Right ventricle myocardium superior (tissue), 1 donor: Measurements from ENCODE around the gene SETD1A. TPM values are rescaled to one million over a fixed set of nuclear protein-coding genes. Genes with fewer than 3 reads are reported as not detected.

Experiments
- ATAC-seq: fragments of 200-7000 bp; cut with Tn5 transposase; one replicate; pipeline ENCODE4 v1.9.1; 2020; ENCODE audit warnings: mild to moderate bottlenecking; ENCODE audit not compliant: poor library complexity
- DNase-seq: peaks from one replicate; pipeline ENCODE4 v3.0.0-alpha.2; 2020
- intact Hi-C: fragments of 100-400 bp; cut with DNase I; formaldehyde crosslinking; loops from one replicate; pipeline ENCODE4 v1.11.2; 2022
- total RNA-seq: library from RNA; stranded (reverse); fragmentation: NEBNext Ultra II Directional; extraction: Animal tissue kit (Norgen Biotek cat#: 25700); gene quantifications from one replicate; pipeline ENCODE4 v1.2.1, GENCODE V29; 2021
- donor health status: DM: no; HTN: yes; CAD: no; lungs with severe emphysema.

The SETD1A gene
- total RNA-seq, 1 donor from 2014 or later, result 6.9 TPM

DNA sequence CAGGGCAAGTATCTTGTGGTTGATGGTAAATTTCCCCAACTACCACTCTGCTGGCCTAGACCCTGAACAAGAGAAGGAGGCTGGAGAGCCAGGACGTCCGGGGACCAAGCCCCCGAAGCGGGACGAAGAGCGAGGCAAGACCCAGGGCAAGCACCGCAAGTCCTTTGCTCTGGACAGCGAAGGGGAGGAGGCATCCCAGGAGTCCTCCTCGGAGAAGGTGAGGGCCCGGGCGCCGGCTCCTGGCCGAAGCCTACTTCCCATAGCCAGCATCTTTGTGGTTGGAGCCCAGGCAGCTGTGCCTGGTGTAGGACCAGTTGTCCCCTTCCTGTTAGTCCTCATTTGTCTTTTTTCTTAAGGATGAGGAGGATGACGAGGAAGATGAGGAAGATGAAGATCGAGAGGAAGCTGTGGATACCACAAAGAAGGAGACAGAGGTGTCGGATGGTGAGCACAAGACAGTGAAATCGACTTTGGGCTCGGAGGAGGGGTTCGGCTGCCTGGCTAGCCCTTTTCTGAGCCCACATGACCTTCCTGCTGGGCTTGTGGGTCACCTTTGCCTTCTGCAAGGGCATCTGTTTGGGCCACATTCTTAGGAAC lies 11.8 kb downstream of the SETD1A start:
- no peak for DNase-seq
- intact Hi-C loops, result no loop called here
- no peak for ATAC-seq

DNA sequence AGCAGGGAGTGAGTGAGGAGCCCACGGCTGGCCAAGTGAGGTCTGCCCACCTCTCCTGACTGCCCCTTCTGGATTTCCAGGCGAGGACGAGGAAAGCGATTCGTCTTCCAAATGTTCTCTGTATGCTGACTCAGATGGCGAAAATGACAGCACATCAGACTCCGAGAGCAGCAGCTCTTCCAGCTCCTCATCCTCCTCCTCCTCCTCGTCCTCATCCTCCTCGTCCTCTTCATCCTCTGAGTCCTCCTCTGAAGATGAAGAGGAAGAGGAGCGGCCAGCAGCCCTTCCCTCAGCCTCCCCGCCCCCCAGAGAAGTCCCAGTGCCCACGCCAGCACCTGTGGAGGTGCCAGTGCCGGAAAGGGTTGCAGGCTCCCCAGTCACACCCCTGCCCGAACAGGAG lies 13.7 kb downstream of the SETD1A start:
- intact Hi-C loops, result no loop called here

DNA sequence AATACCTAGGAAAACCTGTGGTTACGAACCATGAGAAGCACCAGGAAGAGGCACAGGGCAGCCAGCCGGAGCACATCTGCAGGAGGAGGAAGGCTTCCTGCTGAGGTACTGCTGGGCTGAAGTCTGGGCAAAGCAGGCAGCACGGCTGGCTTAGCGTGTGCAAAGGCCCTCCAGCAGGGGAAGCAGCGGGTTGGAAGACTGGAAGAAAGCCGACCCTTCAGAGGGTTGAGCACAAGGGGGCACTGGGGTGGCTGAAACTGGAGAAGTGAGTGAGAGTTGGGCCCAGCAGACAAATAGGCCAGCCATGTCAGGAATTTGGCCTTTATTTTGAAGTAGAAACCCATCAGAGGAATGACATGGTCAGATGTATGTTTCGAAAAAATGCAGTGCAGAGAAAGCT lies 15.3 kb downstream of the SETD1A start:
- intact Hi-C loops, result no loop called here

More for the DNA sequence above, 13.7 kb downstream of the SETD1A start:
- ATAC-seq (no peak), DNase-seq (no peak)

DNA sequence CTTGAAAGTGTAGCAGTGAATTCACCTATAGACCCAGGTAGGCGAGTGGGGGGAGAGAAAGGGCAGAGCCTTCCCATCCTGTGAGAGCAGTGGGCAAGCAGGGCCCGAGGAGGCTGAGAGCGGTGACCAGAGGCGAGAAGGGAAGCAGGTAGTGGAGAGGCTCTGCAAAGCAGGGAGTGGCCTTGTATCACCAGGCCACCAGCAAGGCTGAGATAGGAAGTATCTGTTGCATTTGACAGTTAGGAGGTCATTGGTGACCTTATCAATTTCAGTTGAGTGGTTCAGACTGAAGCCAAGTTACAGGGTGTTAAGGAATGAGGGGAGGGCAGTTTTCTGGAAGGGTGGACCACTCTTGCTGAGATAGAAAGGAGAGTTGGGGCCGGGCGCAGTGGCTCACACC lies 16.8 kb downstream of the SETD1A start:
- no peak for ATAC-seq

More for the DNA sequence above, 15.3 kb downstream of the SETD1A start:
- ATAC-seq (no peak), DNase-seq (no peak)

DNA sequence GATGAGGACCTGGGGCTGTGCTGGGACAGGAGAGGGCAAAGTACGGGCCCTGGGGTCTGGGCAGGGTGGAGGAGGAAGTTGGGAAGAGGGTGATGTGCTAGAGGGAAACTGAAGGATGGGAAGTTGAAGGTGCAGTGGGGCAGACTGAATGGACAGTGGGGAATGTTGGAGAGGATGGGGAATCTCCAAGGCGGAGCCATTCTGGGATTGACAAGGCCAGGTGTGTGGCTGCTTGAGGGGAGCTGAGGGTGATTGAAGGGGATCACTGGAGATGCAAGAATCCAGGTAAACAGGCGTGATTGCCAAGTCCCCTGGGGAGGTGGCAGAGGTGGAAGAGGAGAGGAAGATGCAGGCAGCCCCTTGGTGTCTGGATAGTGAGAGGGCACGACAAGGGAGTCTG lies 18.9 kb downstream of the SETD1A start:
- DNase-seq (no peak), ATAC-seq (no peak)
- intact Hi-C loops, result no loop called here

More for the DNA sequence above, 16.8 kb downstream of the SETD1A start:
- no peak for DNase-seq
- intact Hi-C loops, result no loop called here

DNA sequence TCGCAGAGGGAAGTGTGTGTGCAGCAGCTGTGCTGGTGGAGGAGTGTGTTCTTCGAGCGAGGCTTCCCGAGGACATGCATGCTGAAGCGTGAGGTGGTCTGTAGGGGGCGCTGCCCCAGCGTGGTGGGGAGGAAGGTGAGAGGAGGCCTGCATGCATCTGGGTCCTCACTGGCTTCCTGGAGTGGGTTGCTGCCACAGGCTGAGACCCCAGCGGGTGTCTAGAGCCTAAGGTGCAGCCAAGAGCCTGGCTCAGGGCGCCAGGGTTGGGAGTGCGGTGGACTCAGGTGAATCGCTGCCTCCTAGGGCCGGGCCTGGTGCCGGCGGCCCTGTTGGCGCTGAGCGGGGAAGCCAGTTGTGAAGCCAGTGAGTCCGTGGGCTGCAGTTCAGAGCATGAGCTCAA lies 19.9 kb downstream of the SETD1A start:
- intact Hi-C loops, result no loop called here
- ATAC-seq (no peak), DNase-seq (no peak)

DNA sequence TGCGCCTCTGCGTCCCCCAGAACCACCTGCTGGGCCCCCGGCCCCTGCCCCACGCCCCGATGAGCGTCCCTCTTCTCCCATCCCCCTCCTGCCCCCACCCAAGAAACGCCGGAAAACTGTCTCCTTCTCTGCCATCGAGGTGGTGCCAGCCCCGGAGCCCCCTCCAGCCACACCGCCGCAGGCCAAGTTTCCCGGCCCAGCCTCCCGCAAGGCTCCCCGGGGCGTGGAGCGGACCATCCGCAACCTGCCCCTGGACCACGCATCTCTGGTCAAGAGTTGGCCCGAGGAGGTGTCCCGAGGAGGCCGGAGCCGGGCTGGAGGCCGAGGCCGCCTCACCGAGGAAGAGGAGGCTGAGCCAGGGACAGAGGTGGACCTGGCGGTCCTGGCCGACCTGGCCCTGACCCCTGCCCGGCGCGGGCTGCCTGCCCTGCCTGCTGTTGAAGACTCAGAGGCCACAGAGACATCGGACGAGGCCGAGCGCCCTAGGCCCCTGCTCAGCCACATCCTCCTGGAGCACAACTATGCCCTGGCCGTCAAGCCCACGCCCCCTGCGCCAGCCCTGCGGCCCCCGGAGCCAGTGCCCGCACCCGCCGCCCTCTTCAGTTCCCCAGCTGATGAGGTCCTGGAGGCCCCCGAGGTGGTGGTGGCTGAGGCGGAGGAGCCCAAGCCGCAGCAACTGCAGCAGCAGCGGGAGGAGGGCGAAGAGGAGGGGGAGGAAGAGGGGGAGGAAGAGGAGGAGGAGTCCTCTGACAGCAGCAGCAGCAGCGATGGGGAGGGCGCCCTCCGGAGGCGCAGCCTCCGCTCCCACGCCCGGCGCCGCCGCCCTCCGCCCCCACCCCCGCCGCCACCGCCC lies 21.8 kb downstream of the SETD1A start:
- ATAC-seq (no peak), DNase-seq (no peak)
- intact Hi-C loops, result loop anchor here (10.0 kb wide), 2 partner anchors 165 to 885 kb away; no protein-coding TSS in a partner anchor

DNA sequence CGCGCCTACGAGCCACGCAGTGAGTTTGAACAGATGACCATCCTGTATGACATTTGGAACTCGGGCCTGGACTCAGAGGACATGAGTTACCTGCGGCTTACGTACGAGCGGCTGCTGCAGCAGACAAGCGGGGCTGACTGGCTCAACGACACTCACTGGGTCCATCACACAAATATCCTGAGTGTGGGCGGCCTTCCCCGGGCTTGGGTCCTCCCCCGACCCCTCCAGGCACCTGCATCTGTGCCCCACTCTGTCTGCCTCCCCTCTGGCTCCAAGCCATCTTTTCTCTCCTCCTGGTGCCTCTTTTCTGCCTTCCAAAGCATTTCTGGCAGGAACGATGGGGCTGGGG lies 22.4 kb downstream of the SETD1A start:
- DNase-seq (no peak), ATAC-seq (no peak)
- intact Hi-C loops, result loop anchor here (10.0 kb wide), 2 partner anchors 165 to 885 kb away; no protein-coding TSS in a partner anchor

DNA sequence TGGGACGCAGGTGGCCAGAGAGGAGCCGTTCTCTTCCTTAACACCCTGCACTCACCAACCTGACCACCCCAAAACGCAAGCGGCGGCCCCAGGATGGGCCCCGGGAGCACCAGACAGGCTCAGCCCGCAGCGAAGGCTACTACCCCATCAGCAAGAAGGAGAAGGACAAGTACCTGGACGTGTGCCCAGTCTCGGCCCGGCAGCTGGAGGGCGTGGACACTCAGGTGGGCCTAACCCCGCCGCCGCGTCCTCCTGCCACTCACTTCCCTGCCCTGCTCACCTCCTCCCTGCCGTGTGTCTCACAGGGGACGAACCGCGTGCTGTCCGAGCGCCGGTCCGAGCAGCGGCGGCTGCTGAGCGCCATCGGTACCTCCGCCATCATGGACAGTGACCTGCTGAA lies 22.9 kb downstream of the SETD1A start:
- ATAC-seq, result no peak
- DNase-seq, result no peak

DNA sequence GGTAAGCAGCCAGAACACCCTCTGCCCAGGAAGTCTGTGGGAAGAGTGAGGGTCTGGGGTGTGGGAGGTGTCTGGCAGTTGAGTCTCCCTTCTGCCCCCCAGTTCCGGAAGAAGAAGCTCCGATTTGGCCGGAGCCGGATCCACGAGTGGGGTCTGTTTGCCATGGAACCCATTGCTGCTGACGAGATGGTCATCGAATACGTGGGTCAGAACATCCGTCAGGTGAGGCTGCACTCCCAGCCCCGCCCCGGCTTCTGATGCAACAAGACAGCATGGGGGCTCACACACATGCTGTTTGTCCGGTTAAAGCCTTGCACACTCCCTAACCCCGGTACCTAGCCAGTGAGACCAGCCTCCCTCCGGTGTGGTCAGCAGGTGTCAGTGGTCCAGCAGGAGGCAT lies 23.4 kb downstream of the SETD1A start:
- intact Hi-C loops, result loop anchor here (10.0 kb wide), 2 partner anchors 164 to 884 kb away; no protein-coding TSS in a partner anchor
- ATAC-seq, result no peak
- DNase-seq, result no peak

More for the DNA sequence above, 22.9 kb downstream of the SETD1A start:
- intact Hi-C loops, result loop anchor here (10.0 kb wide), 2 partner anchors 164 to 884 kb away; no protein-coding TSS in a partner anchor

DNA sequence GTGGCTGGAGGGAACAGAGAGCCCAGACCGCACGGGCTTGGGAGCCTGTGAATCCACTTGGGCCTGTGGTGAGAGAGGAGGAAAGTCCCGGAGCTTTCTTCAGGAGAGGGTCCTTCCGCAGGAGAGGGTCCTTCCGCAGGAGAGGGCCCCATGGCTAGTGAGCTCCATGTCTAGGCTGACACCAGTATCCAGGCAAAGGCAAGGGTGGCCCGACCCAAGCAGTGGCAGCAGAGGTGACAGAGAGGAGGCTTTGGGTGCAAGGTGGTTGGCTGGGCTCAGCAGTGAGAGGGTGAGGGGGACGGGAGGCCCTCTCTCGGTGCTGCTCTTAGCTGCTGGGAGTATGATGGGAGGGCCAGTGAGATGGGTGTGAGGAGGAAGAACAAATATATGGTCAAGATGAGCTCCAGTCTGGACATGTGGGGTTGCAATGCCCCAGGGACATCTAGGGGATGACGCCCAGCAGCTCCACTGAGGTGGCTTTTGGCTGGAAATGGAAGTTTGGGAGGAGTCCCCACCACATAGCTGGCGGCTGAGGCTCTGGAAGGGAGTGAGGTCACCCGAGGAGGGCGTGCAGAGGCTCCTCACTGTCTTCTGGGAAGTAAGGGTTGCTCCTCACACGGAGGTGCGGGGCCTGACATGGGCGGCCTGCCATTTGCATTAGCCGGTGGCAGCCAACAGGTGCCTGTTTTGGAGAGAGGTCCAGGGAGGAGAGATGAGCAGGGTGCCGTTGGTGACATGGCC lies 25.2 kb downstream of the SETD1A start:
- intact Hi-C loops, result loop anchor here (10.0 kb wide), 2 partner anchors 162 to 882 kb away; no protein-coding TSS in a partner anchor
- peak; percentile 7 for ATAC-seq
- DNase-seq, result peak; percentile 64

DNA sequence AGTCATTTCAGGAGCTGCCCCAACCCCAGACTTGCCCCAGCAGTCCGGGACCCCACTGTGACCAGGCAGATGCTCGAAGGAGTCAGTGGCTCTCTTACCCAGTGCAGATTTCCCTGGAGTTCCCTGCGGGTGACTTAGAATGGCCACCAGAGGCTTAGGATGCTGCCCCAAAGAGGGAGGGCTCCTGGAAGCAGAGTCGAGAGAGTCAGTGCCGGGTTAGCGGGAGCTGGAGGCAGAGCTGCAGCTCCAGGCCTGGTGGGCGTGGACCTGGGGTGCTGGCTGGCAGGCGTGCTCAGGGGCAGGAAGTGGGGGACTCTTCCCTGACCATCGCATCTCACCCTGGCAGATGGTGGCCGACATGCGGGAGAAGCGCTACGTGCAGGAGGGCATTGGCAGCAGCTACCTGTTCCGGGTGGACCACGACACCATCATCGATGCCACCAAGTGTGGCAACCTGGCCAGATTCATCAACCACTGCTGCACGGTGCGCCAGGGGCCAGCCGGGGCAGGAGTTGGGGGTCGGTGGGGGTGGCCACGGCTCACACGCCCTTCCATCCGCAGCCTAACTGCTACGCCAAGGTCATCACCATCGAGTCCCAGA lies 25.8 kb downstream of the SETD1A start:
- ATAC-seq (no peak), DNase-seq (no peak)
- intact Hi-C loops, result loop anchor here (10.0 kb wide), 2 partner anchors 161 to 881 kb away; no protein-coding TSS in a partner anchor

DNA sequence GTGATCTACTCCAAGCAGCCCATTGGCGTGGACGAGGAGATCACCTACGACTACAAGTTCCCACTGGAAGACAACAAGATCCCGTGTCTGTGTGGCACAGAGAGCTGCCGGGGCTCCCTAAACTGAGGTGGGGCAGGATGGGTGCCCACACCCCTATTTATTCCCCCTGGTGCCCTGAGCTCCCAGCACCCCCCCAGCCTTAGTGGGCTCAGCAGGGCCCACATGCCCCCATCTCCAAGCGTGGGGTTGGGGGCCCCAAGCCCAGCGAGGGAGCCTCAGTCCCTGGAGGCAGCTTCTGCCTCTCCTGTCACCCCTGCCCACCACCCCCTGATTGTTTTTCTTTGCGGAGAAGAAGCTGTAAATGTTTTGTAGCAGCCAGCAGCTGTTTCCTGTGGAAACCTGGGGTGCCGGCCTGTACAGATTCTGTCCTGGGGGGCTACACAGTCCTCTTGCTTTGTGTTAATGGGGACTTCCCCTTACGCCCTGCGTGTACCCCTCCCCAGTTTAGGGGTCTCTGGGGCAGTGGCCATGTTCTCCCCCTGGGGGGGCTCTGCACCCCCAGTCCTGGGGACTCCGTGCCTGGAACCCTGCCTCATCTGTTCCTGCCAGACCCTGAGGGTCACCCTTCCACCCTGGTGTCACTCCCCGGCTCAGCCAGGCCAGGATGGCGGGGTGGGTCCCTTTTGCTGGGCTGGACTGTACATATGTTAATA lies 26.5 kb downstream of the SETD1A start:
- ATAC-seq (no peak), DNase-seq (no peak)
- intact Hi-C loops, result loop anchor here (10.0 kb wide), 2 partner anchors 161 to 881 kb away; no protein-coding TSS in a partner anchor

DNA sequence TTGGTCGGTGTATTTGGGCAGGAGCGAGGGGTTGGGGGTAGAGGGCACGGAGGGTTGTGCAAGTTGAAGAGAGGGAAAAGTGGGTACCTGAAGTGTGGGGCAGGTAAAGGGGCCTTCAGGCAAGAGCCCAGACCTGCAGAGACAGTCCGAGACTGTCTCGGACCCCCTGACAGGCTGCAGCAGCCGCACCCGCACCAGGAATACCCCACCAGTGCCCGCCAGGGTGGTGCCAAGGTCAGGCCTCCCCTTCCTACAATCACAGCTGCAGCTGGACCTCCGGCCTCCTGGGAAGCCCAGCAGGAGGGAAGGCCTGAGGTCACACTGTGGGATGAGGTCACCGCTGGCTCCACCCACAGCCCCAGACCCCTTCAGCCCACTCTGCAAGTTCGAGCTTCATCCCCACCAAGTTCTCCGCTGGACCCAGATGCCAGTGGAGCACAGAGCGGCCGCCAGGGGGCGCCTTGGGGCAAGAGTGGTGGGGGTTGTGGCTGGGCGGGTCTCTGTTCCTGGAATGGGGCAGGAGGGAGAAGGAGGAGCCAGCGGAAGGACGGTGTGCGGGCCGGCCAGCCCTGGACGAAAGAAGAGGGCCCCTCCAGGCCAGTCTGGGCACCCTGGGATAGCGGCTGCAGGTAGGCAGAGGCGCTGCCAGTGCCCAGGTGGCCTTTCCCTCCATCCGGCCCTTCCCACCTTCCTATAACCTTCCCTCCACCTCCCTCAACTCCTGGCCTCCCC lies 27.3 kb downstream of the SETD1A start, which contains the start of gene HSD3B7:
Gene HSD3B7, plus strand, starts transcription at position 539 of the 732 bp plus-strand sequence. CDS start 452 bp downstream, outside the sequence.
- intact Hi-C loops, result loop anchor here (5.0 to 10.0 kb wide), 3 partner anchors 160 to 880 kb away; partner anchors contain the start of gene ZNF843
- DNase-seq (peak; percentile 95), ATAC-seq (peak; percentile 94)

DNA sequence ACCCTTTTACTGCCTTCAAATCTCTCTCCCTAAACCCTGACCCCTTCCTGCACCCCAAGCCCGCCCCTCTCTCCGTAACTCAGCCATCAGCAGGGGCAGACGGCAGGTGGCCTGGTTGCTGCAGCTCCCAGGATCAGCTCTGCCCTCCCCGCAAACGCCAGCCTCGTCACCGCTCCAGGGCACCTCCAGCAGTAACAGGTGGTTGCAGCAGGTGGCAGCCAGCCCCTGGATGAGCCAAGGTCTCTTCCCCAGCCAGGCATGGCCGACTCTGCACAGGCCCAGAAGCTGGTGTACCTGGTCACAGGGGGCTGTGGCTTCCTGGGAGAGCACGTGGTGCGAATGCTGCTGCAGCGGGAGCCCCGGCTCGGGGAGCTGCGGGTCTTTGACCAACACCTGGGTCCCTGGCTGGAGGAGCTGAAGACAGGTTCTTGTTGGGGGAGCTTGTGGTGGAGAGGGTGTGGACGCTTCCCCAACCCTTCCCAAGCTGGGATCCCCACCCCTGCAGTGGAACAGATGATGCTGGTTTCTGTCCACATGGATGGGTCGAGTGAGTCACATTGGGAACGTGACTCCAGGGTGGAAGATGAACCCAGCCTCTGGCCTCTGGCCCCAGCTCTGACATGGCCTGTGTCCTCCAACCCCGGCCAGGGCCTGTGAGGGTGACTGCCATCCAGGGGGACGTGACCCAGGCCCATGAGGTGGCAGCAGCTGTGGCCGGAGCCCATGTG lies 28.0 kb downstream of the SETD1A start:
- ATAC-seq (peak; percentile 54), DNase-seq (no peak)
- intact Hi-C loops, result loop anchor here (5.0 to 10.0 kb wide), 3 partner anchors 159 to 879 kb away; partner anchors contain the start of gene ZNF843
